ENCODE measurements around the gene TYMP. TPM values are rescaled to one million over a fixed set of nuclear protein-coding genes. Genes with fewer than 3 reads are reported as not detected.

Gene TYMP
- total and polyA plus RNA-seq, 2 donors (not counting 3 experiments of a cell fraction or from before 2014, with no cell fraction given), result 2.0 to 2.4 TPM

- no peaks in the 10 kb centered on the region for H3K9me3 ChIP-seq (replicated peaks; ENCODE audit: control insufficient read depth, insufficient read depth, low read length)
- no peaks in the 10 kb centered on the region for H3K9me1 ChIP-seq (replicated peaks; ENCODE audit: control insufficient read depth, extremely low read depth, insufficient read depth, low read length)
- H2AFZ ChIP-seq (ENCODE audit: low read depth, low read length), result no peak overlapping the region
- no TSS peak for BruUV-seq (replicated peaks)
- ChIA-PET POLR2A (no interaction called here), CTCF (interaction anchor here (1.5 kb wide), 1 partner anchor 34 kb away, joined by 3 read pairs; the partner anchor contains the start of gene SYCE3)
- dilution Hi-C loops (cut with MboI; ENCODE audit: extremely low pct_ligation_motif_present, low sequenced_read_pairs) (no loop called here), intact Hi-C loops (cut with micrococcal nuclease) (no loop called here)
- no peak overlapping the region for H3K9ac ChIP-seq (replicated peaks; ENCODE audit: extremely low read depth, insufficient read depth, low read length)
- DNase-seq (ENCODE audit: low read depth, low spot score) (no peak), FAIRE-seq (no peak)
- peaks cover 0 to 2% of the 10 kb centered on the region in 2 experiments for H3K36me3 ChIP-seq (ENCODE audit: control insufficient read depth in 2 of 2, extremely low read depth in 1 of 2, insufficient read depth in 2 of 2, low read length in 2 of 2)
- H3K79me2 ChIP-seq (ENCODE audit: control insufficient read depth, insufficient read depth, low read length), result peaks cover 9% of the 10 kb centered on the region
- H3K27ac ChIP-seq (ENCODE audit: insufficient read depth, low read depth, low read length), result no peak overlapping the region
- no peak for TF ChIP-seq GATA2 (IDR thresholded peaks at IDR 0.05; ENCODE audit: insufficient read depth, insufficient read length, low read depth, low read length)
- peak; percentile 29 for TF ChIP-seq POLR2AphosphoS5 (IDR thresholded peaks at IDR 0.05; ENCODE audit: insufficient read depth, low read depth, low read length)
- H3K4me2 ChIP-seq (ENCODE audit: insufficient read depth, low read length), result no peak overlapping the region
- H3K27me3 ChIP-seq (ENCODE audit: control insufficient read depth in 2 of 2, insufficient read depth in 2 of 2, low read length in 2 of 2), result peaks cover 3 to 13% of the 10 kb centered on the region in 2 experiments
- H3K4me3 ChIP-seq (replicated peaks in 1 of 3; ENCODE audit: insufficient read depth in 1 of 3, low read depth in 1 of 3, low read length in 3 of 3), result no peak overlapping the region
- H4K20me1 ChIP-seq (replicated peaks; ENCODE audit: control insufficient read depth, extremely low read depth, insufficient read depth, low read length), result no peaks in the 10 kb centered on the region
- peaks cover 30% of the 10 kb centered on the region for H3K4me1 ChIP-seq (ENCODE audit: control insufficient read depth, extremely low read depth, insufficient read depth, low read length)
Measured at GRCh38 chr22:50528682-50529415, 963 bp downstream of the TYMP start.

- ChIA-PET POLR2A (no interaction called here), CTCF (interaction anchor here (0.7 to 1.5 kb wide), 3 partner anchors 13 to 34 kb away, joined by 3 read pairs; partner anchors contain the start of genes LMF2, NCAPH2 and SYCE3)
- peaks cover 0 to 7% of the 10 kb centered on the region in 2 experiments for H3K36me3 ChIP-seq (ENCODE audit: control insufficient read depth in 2 of 2, extremely low read depth in 1 of 2, insufficient read depth in 2 of 2, low read length in 2 of 2)
- H3K27ac ChIP-seq (ENCODE audit: insufficient read depth, low read depth, low read length), result no peak overlapping the region
- peaks cover 30% of the 10 kb centered on the region for H3K4me1 ChIP-seq (ENCODE audit: control insufficient read depth, extremely low read depth, insufficient read depth, low read length)
- FAIRE-seq, result no peak
- TF ChIP-seq, protein P1, sequence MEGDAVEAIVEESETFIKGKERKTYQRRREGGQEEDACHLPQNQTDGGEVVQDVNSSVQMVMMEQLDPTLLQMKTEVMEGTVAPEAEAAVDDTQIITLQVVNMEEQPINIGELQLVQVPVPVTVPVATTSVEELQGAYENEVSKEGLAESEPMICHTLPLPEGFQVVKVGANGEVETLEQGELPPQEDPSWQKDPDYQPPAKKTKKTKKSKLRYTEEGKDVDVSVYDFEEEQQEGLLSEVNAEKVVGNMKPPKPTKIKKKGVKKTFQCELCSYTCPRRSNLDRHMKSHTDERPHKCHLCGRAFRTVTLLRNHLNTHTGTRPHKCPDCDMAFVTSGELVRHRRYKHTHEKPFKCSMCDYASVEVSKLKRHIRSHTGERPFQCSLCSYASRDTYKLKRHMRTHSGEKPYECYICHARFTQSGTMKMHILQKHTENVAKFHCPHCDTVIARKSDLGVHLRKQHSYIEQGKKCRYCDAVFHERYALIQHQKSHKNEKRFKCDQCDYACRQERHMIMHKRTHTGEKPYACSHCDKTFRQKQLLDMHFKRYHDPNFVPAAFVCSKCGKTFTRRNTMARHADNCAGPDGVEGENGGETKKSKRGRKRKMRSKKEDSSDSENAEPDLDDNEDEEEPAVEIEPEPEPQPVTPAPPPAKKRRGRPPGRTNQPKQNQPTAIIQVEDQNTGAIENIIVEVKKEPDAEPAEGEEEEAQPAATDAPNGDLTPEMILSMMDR (IDR thresholded peaks at IDR 0.05; ENCODE audit: extremely low read depth in 1 of 2, insufficient read depth in 1 of 2, low read depth in 1 of 2, low read length in 2 of 2), result no peak
- TF ChIP-seq MAX (IDR thresholded peaks at IDR 0.05; ENCODE audit: insufficient read depth, insufficient read length) (no peak), FOS (IDR thresholded peaks at IDR 0.05; ENCODE audit: borderline replicate concordance, insufficient read depth, low read length) (no peak), GATA2 (IDR thresholded peaks at IDR 0.05; ENCODE audit: insufficient read depth, insufficient read length, low read depth, low read length) (no peak), EZH2 (IDR thresholded peaks at IDR 0.05; ENCODE audit: borderline replicate concordance, low read depth, low read length, severe bottlenecking) (no peak), POLR2AphosphoS5 (IDR thresholded peaks at IDR 0.05; ENCODE audit: insufficient read depth, low read depth, low read length) (no peak), POLR2A (IDR thresholded peaks at IDR 0.05; ENCODE audit: low read depth, low read length) (no peak), JUN (IDR thresholded peaks at IDR 0.05; ENCODE audit: borderline replicate concordance, insufficient read depth, insufficient read length, low read depth) (no peak), MYC (IDR thresholded peaks at IDR 0.05; ENCODE audit: low read depth, low read length) (no peak)
- no peak for DNase-seq (ENCODE audit: low read depth, low spot score)
- H4K20me1 ChIP-seq (replicated peaks; ENCODE audit: control insufficient read depth, extremely low read depth, insufficient read depth, low read length), result no peaks in the 10 kb centered on the region
- H3K9me1 ChIP-seq (replicated peaks; ENCODE audit: control insufficient read depth, extremely low read depth, insufficient read depth, low read length), result no peaks in the 10 kb centered on the region
- no TSS peak for BruUV-seq (replicated peaks)
- H2AFZ ChIP-seq (ENCODE audit: low read depth, low read length), result no peak overlapping the region
- H3K4me2 ChIP-seq (ENCODE audit: insufficient read depth, low read length), result no peak overlapping the region
- H3K9ac ChIP-seq (replicated peaks; ENCODE audit: extremely low read depth, insufficient read depth, low read length), result no peak overlapping the region
- H3K27me3 ChIP-seq (ENCODE audit: control insufficient read depth in 2 of 2, insufficient read depth in 2 of 2, low read length in 2 of 2), result peaks cover 3 to 13% of the 10 kb centered on the region in 2 experiments
- intact Hi-C loops (cut with micrococcal nuclease), result no loop called here
- dilution Hi-C loops (cut with MboI; ENCODE audit: extremely low pct_ligation_motif_present, low sequenced_read_pairs), result no loop called here
- peaks cover 10% of the 10 kb centered on the region for H3K79me2 ChIP-seq (ENCODE audit: control insufficient read depth, insufficient read depth, low read length)
- no peak overlapping the region for H3K4me3 ChIP-seq (replicated peaks in 1 of 3; ENCODE audit: insufficient read depth in 1 of 3, low read depth in 1 of 3, low read length in 3 of 3)
- H3K9me3 ChIP-seq (replicated peaks; ENCODE audit: control insufficient read depth, insufficient read depth, low read length), result no peaks in the 10 kb centered on the region
Measured at GRCh38 chr22:50527921-50528681, 1.7 kb downstream of the TYMP start.

Measured in endothelial cell of umbilical vein (primary cell).